GM19351 (cell line): ENCODE measurements around the gene ADH1C.

Experiments
- ATAC-seq: cut with Tn5 transposase; IDR thresholded peaks from one replicate; pipeline ENCODE4 v1.9.1; 2021; ENCODE audit warnings: mild to moderate bottlenecking, moderate library complexity; ENCODE audit not compliant: unreplicated experiment

Gene ADH1C

GRCh38 chr4:99305638-99306400, 46.7 kb downstream of the ADH1C start:
- ATAC-seq, result no peak

GRCh38 chr4:99301376-99302164, 51.0 kb downstream of the ADH1C start:
- ATAC-seq, result no peak

- ATAC-seq, result no peak
Measured at GRCh38 chr4:99300934-99301333, 51.6 kb downstream of the ADH1C start.

GRCh38 chr4:99293357-99293756, 59.2 kb downstream of the ADH1C start:
- no peak for ATAC-seq

- ATAC-seq, result no peak
Measured at GRCh38 chr4:99290848-99291786, 61.4 kb downstream of the ADH1C start, which contains the start of gene ADH1A. Gene ADH1A (minus strand): TSS chr4:99290985. CDS start chr4:99290914, 71 bp downstream.
